Measurements from ENCODE around the gene SUGP1. TPM values are rescaled to one million over a fixed set of nuclear protein-coding genes. Genes with fewer than 3 reads are reported as not detected.

SUGP1 gene
- total RNA-seq, 4 donors from 2014 or later: 29.7 to 51.0 (median 39.8) TPM

GRCh38 chr19:19259741-19260140 is 60.6 kb downstream of the SUGP1 start:
- Histone ChIP-seq H3K36me3 (no peaks in the 10 kb centered on the region), H3K4me1 (no peaks in the 10 kb centered on the region), H3K27me3 (peaks cover 39 to 55% (median 43%) of the 10 kb centered on the region in 3 donors), H3K27ac (no peak overlapping the region), H3K4me3 (no peak overlapping the region), H3K9me3 (no peaks in the 10 kb centered on the region)
- intact Hi-C loops (cut with DNase I; ENCODE audit: low total_unique reads): no loop called here
- TF ChIP-seq POLR2A (IDR thresholded peaks at IDR 0.05): no peak
- TF ChIP-seq CTCF (IDR thresholded peaks at IDR 0.05 in 4 of 5, conservative IDR thresholded peaks at IDR 0.05 in 1 of 5): no peak
- DNase-seq (no peak), ATAC-seq (no peak)
- in situ Hi-C loops (cut with MboI; ENCODE audit: low sequenced_read_pairs in 4 of 4): no loop called here

- H3K27me3 ChIP-seq: peaks cover 44 to 52% (median 45%) of the 10 kb centered on the region in 3 donors
- DNase-seq: no peak
Measured at GRCh38 chr19:19258589-19259338, 61.5 kb downstream of the SUGP1 start.

GRCh38 chr19:19257836-19258588 is 62.3 kb downstream of the SUGP1 start:
- H3K9me3 ChIP-seq: no peaks in the 10 kb centered on the region
- in situ Hi-C loops (cut with MboI; ENCODE audit: low sequenced_read_pairs in 4 of 4): no loop called here
- ATAC-seq: no peak
- no peaks in the 10 kb centered on the region for H3K4me1 ChIP-seq
- H3K36me3 ChIP-seq: no peaks in the 10 kb centered on the region
- H3K27me3 ChIP-seq: peaks cover 40 to 49% (median 44%) of the 10 kb centered on the region in 3 donors
- no peak for DNase-seq
- no peak overlapping the region for H3K27ac ChIP-seq
- no peak overlapping the region for H3K4me3 ChIP-seq
- intact Hi-C loops (cut with DNase I; ENCODE audit: low total_unique reads): no loop called here
- TF ChIP-seq CTCF (IDR thresholded peaks at IDR 0.05 in 4 of 5, conservative IDR thresholded peaks at IDR 0.05 in 1 of 5) (no peak), POLR2A (IDR thresholded peaks at IDR 0.05) (no peak)

More at GRCh38 chr19:19258589-19259338, 61.5 kb downstream of the SUGP1 start:
- Histone ChIP-seq H3K36me3 (no peaks in the 10 kb centered on the region), H3K9me3 (no peaks in the 10 kb centered on the region), H3K4me1 (no peaks in the 10 kb centered on the region), H3K27ac (no peak overlapping the region), H3K4me3 (no peak overlapping the region)
- intact Hi-C loops (cut with DNase I; ENCODE audit: low total_unique reads) (no loop called here), in situ Hi-C loops (cut with MboI; ENCODE audit: low sequenced_read_pairs in 4 of 4) (no loop called here)
- no peak for ATAC-seq
- no peak for TF ChIP-seq CTCF (IDR thresholded peaks at IDR 0.05 in 4 of 5, conservative IDR thresholded peaks at IDR 0.05 in 1 of 5)
- no peak for TF ChIP-seq POLR2A (IDR thresholded peaks at IDR 0.05)

GRCh38 chr19:19257137-19257536 is 63.2 kb downstream of the SUGP1 start:
- TF ChIP-seq CTCF (IDR thresholded peaks at IDR 0.05 in 4 of 5, conservative IDR thresholded peaks at IDR 0.05 in 1 of 5): no peak
- no peak for TF ChIP-seq POLR2A (IDR thresholded peaks at IDR 0.05)
- Histone ChIP-seq H3K27me3 (peaks cover 33 to 45% (median 35%) of the 10 kb centered on the region in 3 donors), H3K4me1 (no peaks in the 10 kb centered on the region), H3K4me3 (no peak overlapping the region), H3K9me3 (no peaks in the 10 kb centered on the region), H3K36me3 (no peaks in the 10 kb centered on the region), H3K27ac (no peak overlapping the region)
- in situ Hi-C loops (cut with MboI; ENCODE audit: low sequenced_read_pairs in 4 of 4): no loop called here
- no peak for ATAC-seq
- DNase-seq: no peak
- intact Hi-C loops (cut with DNase I; ENCODE audit: low total_unique reads): no loop called here
